ENCODE measurements around the gene NANOGP8. TPM values are rescaled to one million over a fixed set of nuclear protein-coding genes. Genes with fewer than 3 reads are reported as not detected.

NANOGP8 gene
- total RNA-seq, 4 donors from 2014 or later, result 2.8 TPM; not detected in 3

- no peak overlapping the region for H3K4me3 ChIP-seq
- intact Hi-C loops (cut with DNase I; ENCODE audit: low total_unique reads), result no loop called here
- H3K9me3 ChIP-seq, result no peaks in the 10 kb centered on the region
- no peaks in the 10 kb centered on the region for H3K36me3 ChIP-seq
- no peak for TF ChIP-seq CTCF (IDR thresholded peaks at IDR 0.05)
- TF ChIP-seq POLR2A (IDR thresholded peaks at IDR 0.05), result no peak
- H3K27ac ChIP-seq, result no peak overlapping the region
- H3K4me1 ChIP-seq, result peaks cover 0 to 3% of the 10 kb centered on the region in 2 donors
- no peak for DNase-seq
- H3K27me3 ChIP-seq, result no peaks in the 10 kb centered on the region
Measured at GRCh38 chr15:35126236-35126635, 41.1 kb upstream of the NANOGP8 start.

GRCh38 chr15:35123743-35124142 lies 38.6 kb upstream of the NANOGP8 start:
- no peak for DNase-seq
- Histone ChIP-seq H3K27ac (no peak overlapping the region), H3K4me1 (peaks cover 0 to 3% of the 10 kb centered on the region in 2 donors), H3K36me3 (no peaks in the 10 kb centered on the region), H3K4me3 (no peak overlapping the region), H3K9me3 (no peaks in the 10 kb centered on the region), H3K27me3 (no peaks in the 10 kb centered on the region)
- TF ChIP-seq CTCF (IDR thresholded peaks at IDR 0.05), result no peak
- TF ChIP-seq POLR2A (IDR thresholded peaks at IDR 0.05), result no peak
- intact Hi-C loops (cut with DNase I; ENCODE audit: low total_unique reads), result no loop called here

- no peaks in the 10 kb centered on the region for H3K36me3 ChIP-seq
- intact Hi-C loops (cut with DNase I; ENCODE audit: low total_unique reads), result no loop called here
- no peak overlapping the region for H3K27ac ChIP-seq
- no peaks in the 10 kb centered on the region for H3K4me1 ChIP-seq
- no peak for TF ChIP-seq POLR2A (IDR thresholded peaks at IDR 0.05)
- no peak for TF ChIP-seq CTCF (IDR thresholded peaks at IDR 0.05)
- H3K27me3 ChIP-seq, result no peaks in the 10 kb centered on the region
- no peak overlapping the region for H3K4me3 ChIP-seq
- H3K9me3 ChIP-seq, result no peaks in the 10 kb centered on the region
- DNase-seq, result no peak
Measured at GRCh38 chr15:35121611-35122359, 36.7 kb upstream of the NANOGP8 start.

GRCh38 chr15:35120173-35120572 lies 35.1 kb upstream of the NANOGP8 start:
- no peak overlapping the region for H3K27ac ChIP-seq
- no peak overlapping the region for H3K4me3 ChIP-seq
- no peaks in the 10 kb centered on the region for H3K4me1 ChIP-seq
- H3K36me3 ChIP-seq, result no peaks in the 10 kb centered on the region
- TF ChIP-seq POLR2A (IDR thresholded peaks at IDR 0.05) (no peak), CTCF (IDR thresholded peaks at IDR 0.05) (no peak)
- H3K27me3 ChIP-seq, result no peaks in the 10 kb centered on the region
- no peaks in the 10 kb centered on the region for H3K9me3 ChIP-seq
- no peak for DNase-seq
- intact Hi-C loops (cut with DNase I; ENCODE audit: low total_unique reads), result no loop called here

- intact Hi-C loops (cut with DNase I; ENCODE audit: low total_unique reads), result no loop called here
- no peak overlapping the region for H3K4me3 ChIP-seq
- H3K27ac ChIP-seq, result no peak overlapping the region
- H3K36me3 ChIP-seq, result no peaks in the 10 kb centered on the region
- H3K9me3 ChIP-seq, result no peaks in the 10 kb centered on the region
- no peaks in the 10 kb centered on the region for H3K4me1 ChIP-seq
- H3K27me3 ChIP-seq, result no peaks in the 10 kb centered on the region
- TF ChIP-seq CTCF (IDR thresholded peaks at IDR 0.05), result no peak
- no peak for DNase-seq
Measured at GRCh38 chr15:35118960-35119359, 33.9 kb upstream of the NANOGP8 start.
